GM19043 (cell line): Measurements from ENCODE around the gene STX2.
"Not testable (repeated sequence)": the region's sequence is repeated elsewhere in the genome, so short reads cannot be mapped to it uniquely, and the experiment has no call there.

Experiments
- ATAC-seq: cut with Tn5 transposase; IDR thresholded peaks from one replicate; pipeline ENCODE4 v1.9.1; 2021; ENCODE audit warnings: low read depth; ENCODE audit not compliant: unreplicated experiment

STX2 gene

DNA sequence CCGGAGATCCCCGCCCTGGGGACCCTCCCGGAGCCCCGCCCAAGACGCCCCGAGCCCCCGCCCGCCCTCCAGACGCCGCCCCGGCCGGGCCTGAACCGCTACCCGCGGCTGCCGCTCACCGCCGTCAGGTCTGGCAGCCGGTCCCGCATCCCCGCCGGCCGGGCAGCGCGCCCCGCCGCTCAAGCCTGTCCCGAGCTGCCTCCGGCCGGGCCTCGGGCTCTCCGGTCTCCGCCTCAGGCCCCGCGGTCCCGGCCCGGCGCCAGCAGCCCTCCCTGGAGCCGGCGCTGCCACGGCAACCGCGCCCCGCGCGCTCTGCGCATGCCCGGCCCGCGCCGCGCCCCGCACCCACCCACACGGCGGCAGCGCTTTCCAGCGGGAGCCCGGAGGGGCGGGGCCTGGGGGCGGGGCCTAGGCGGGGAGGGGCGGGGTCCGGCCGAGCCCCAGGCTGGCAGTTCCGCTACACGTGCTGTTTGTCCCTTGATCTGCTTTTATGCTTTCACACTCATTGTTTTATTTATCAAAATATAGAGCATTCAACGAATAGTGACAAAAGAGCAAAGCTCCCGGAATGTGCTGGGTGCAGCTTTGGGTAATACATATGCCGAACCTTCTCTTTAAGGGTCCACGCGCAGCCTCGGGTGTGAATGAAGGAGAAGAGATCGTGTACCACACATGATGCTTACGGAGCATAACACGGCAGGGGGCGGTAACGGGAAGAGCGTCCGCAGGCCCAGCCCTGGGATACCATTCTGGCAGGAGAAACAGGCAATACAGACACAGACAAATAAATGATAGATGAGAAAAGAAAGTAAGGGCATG lies at the start of gene STX2:
STX2 (minus strand) TSS at position 300 of the 819 bp plus-strand sequence; CDS start at position 149, 151 bp downstream.
- ATAC-seq = peak; percentile 79

DNA sequence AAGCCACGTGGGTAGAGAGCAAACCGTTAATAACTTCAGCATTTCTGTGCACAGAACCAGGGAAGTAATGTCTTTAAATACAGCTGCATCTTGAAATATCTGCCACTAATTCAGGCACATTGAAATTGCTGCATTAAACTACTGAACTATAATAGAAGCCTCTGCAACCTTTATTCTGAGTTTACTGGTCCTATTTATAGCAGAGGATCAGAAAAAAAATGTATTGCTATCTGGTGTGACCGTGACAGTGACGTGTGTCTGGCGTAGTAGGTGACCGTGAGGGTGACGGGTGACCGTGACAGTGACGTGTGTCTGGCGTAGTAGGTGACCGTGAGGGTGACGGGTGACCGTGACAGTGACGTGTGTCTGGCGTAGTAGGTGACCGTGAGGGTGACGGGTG lies 48.1 kb upstream of the STX2 start:
- not testable (repeated sequence) for ATAC-seq

DNA sequence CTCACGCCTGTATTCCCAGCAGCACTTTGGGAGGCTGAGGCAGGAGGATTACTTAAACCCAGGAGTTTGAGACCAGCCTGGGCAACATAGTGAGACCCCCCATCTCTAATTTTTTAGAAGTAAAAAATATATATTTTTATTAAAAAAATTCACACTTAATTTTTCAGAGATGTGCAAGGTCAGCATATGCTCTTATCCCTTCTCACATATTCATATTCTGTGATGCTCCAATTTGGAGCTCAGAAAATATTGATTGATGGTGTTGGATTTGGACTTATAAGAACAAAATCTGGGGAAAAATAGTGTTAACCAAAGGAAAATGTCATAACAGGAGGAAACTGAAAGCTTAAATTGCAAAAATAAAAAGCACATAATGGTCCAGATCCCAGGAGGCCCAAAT lies 42.5 kb upstream of the STX2 start:
- no peak for ATAC-seq

DNA sequence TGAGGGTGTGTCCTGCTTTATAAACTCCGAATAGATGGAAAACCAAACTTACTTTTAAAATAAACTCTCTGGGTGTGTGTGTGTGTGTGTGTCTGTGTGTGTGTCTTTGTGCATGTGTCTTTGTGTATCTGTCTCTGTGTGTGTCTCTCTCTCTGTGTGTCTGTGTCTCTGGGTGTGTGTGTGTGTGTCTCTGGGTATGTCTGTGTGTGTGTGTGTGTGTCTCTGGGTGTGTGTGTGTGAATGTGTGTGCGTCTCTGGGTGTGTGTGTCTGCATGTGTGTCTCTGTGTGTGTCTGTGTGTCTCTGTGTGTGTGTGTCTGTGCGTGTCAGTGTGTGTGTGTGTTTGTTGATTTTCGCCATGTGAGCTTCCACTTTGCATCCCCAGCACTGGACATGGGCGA lies 42.0 kb upstream of the STX2 start:
- ATAC-seq = no peak

DNA sequence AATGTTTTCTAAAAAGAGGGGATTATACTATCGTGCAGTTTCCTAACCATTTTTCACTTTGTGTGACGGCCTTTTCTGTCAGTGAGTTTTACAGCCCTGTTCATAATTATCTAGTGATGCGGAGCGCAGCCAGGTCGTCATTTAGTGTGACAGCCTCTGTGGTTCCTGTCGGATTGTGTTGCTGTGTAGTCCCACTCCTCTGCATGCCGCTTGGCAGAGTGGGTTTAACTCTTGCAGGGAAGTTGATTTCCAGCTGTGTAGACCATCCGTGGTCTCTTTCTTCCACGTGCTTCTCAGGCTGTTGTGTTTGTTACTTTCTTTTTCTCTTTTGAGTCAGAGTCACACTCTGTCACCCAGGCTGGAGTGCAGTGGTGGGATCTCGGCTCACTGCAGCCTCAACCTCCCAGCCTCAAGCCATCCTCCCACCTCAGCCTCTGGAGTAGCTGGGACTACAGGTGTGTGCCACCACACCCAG lies 41.4 kb upstream of the STX2 start:
- ATAC-seq = peak; percentile 50

DNA sequence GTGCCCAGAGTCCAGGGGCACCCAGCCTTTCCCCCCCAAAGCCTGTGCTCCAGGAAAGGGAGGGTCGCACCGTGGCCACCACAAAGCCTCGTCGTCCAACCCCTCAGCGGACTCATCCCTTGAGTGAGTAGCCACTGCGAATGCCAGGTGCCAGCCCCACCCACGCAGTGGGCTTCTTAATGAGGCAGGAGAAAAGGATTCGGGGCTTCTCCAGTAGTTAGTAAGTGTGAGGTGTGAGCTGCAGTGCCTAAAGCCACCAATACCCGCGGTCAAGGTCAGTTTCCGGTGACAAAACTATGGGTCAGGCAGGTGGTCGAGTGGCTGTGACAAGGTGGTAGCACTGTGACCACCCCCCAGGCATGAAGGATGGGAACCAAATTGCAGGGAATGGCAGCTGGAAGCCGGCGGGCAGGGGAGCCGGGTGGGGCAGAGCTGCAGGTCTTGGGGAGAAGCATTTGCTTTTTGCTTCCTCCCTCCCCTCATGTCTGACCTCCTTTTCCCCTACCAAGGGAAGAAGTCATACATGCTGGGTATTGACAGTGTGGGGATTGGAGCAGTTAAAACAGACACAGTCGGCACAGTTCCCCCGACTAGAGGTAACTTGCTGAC lies 40.8 kb upstream of the STX2 start:
- no peak for ATAC-seq

DNA sequence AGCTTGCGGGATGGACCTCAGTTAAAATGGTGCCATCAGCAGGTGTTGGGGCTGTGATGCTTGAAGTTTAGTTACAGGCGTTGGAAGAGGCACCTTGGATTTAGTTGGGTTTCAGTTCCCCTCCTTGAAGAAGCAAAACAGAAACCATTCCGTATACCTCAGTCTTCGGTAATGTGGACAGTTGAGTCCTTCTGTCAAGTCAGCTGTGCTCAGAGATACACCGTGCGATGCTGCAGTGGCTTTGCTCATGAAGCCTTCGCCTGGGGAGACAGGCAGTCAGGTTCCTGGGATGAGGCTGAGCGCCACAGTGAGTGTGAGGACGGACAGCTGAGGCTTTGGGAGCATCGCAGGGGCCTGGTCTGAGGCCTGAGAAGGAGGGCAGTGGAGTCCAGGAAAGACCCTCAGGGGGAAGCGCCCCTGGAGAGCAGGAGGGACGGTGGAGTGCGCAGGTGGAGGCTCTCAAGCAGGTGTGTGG lies 40.2 kb upstream of the STX2 start:
- ATAC-seq = peak; percentile 88

DNA sequence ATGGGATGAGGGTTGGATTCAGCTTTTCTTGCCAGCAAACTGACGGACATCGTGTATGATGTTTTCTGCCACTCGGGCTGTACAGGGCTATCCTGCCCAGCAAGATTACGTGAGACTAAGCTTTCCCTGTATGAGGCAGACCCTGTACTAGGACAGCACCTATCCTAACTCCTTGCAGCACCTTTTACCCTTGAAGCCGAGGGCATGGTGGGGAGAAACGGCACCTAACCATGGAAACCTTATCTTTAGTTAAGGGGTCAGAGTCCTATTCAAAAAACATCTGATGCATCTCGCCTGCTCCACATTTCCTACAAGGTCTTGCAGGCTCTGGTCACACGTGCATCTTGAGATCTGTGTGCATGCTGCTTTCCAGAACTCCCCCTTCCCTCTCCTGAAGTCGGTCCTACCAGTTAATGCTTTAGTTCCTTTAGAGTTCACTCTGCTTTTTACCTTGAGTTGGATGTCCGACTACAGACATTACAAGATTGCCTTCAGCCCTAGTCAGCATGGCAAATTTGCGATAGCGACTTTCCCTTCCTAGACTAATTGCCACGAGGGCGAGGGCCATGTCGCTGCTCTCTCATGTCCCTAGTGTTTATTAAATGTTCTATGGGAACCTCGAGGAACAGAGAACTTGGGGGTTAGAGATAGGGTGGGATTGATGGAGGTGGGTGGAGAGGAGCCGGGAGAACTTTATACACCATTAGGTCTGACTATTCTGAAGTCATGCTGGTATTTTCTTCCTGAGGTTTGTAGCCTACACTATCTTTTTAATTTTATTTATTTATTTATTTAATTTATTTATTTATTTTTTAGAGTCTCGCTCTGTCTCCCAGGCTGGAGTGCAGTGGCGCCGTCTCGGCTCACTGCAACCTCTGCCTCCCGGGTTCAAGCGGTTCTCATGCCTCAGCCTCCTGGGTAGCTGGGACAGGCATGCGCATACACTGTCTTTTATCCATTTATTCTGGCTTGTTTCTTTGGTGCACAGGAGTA lies 39.4 kb upstream of the STX2 start:
- ATAC-seq = no peak

DNA sequence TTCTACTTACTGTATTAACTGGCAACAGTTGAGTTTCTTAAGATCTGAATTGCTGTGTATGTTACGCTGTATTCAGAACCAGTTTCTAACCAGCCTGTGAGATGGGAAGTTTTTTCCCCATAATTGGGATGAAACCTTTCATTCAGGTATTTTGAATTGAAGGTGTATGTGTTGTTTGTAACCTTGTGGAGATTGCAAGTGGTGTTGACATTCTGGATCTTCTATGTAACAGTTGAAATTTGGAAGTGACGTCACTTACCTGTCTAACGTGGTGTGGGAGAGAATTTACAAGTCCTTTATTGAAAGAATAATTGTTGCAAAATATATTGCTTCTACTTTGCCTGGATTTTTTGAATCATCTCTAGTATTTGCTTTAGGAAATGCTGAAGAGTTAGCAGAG lies 38.3 kb upstream of the STX2 start:
- ATAC-seq = no peak

DNA sequence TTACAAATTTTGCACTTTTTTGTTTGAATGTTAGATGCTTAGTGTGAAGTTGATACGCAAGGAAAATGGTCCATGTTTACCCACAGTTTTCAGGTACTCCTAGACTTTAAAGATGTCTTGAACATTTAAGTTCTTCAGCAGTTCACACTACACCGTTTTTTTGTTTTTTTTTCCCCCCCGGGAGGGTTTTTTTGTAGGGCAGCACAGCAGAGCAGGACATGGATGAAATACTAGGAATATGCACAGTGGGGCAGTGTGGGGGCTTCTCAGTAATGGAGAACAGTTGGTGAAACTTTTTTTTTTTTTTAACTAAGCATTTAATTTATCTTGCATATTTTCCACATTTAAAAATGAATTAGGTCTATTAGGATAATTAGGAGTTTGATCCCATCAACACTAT lies 37.7 kb upstream of the STX2 start:
- no peak for ATAC-seq

DNA sequence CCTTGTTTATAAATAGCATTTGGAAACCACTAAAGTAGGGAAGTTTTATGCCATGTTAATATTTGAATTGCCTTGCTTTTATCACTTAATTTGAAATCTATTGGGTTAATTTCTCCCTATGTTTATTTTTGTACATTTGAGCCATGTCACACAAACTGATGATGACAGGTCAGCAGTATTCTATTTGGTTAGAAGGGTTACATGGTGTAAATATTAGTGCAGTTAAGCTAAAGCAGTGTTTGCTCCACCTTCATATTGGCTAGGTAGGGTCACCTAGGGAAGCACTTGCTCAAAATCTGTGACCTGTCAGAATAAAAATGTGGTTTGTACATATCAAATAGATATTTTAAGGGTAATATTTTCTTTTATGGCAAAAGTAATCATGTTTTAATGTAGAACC lies 37.2 kb upstream of the STX2 start:
- ATAC-seq = no peak

DNA sequence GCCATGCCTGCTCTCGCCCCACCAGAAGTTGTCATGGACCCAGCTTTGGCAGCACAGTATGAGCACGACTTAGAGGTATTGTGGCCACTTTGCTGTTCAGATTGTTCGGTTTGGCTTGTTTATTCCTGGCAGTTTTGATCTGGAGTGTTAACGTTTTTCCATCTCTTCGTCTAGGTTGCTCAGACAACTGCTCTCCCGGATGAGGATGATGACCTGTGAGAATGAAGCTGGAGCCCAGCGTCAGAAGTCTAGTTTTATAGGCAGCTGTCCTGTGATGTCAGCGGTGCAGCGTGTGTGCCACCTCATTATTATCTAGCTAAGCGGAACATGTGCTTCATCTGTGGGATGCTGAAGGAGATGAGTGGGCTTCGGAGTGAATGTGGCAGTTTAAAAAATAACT lies 36.7 kb upstream of the STX2 start:
- ATAC-seq = not testable (repeated sequence)

DNA sequence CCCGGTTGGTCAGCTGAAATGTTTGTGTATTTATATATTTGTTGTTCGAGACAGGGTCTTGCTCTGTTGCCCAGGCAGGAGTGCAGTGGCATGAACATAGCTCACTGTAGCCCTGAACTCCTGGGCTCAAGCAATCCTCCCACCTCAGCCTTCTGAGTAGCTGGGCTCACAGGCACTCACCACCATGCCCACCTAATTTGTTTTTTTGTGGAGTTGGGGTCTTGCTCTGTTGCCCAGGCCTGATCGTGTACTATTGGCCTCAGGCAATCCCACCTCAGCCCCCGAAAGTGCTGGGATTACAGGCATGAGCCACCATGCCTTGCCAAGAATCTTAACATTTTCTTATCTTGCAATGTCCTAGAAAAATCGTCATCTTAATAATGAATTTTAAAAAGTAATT lies 36.1 kb upstream of the STX2 start:
- ATAC-seq = no peak

DNA sequence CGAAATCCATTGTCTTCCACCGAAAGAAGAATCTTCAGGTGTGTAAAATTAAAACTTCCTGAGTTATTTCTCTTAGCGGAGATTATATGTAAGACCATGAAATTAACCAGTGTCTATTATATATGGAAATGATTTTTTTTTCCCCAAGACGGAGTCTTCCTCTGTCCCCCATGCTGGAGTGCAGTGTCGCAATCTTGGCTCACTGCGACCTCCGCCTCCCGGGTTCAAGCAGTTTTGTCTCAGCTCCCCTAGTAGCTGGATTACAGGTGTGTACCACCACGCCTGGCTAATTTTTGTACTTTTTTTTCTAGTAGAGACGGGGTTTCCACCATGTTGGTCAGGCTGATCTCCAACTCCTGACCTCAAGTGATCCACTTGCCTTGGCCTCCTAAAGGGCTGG lies 35.6 kb upstream of the STX2 start:
- no peak for ATAC-seq

DNA sequence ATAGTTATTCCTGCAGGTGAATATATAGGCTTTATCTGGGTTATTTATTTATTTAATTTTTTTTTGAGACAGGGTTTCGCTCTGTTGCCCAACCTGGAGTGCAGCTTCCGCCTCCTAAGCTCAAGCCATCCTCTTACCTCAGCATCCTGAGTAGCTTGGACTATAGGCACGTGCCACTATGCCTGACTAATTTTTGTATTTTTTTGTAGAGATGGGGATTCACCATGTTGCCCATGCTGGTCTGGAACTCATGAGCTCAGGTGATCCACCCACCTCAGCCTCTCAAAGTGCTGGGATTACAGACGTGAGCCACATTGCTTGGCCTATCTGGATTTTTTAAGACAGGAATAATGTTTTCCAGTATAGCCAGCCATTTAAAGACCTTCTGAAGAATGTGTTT lies 34.8 kb upstream of the STX2 start:
- no peak for ATAC-seq

DNA sequence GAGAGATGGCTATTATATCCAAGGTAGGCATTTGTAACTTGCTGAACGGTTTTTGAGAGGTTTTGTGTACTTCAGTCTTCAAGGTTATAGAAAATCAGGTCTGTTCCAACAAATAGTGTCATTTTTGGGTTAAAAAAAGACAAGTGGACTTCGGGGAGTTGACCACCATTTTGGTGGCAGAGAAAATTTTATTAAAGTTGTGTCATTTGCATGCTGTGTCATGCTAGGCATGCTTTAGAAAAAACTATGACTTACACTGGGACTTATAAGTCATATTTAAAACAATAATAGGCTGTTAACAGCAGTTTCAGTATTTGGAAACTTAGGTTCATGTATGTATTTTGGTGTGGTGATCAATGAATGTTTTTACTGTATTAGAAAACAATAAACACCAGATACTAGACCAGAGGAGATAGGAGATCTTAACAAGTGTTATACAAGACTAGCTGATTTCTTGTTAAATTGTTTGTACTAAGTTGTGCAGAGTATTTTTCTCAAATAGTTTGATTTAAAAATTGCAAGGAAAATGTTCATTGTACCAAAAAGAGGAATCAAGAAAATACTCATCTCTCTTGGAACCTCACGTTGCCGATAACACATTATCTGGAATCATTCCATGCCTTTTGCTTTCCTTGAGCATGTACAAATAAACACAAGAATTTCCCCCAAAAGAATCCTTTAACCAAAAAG lies 34.2 kb upstream of the STX2 start:
- ATAC-seq = no peak

DNA sequence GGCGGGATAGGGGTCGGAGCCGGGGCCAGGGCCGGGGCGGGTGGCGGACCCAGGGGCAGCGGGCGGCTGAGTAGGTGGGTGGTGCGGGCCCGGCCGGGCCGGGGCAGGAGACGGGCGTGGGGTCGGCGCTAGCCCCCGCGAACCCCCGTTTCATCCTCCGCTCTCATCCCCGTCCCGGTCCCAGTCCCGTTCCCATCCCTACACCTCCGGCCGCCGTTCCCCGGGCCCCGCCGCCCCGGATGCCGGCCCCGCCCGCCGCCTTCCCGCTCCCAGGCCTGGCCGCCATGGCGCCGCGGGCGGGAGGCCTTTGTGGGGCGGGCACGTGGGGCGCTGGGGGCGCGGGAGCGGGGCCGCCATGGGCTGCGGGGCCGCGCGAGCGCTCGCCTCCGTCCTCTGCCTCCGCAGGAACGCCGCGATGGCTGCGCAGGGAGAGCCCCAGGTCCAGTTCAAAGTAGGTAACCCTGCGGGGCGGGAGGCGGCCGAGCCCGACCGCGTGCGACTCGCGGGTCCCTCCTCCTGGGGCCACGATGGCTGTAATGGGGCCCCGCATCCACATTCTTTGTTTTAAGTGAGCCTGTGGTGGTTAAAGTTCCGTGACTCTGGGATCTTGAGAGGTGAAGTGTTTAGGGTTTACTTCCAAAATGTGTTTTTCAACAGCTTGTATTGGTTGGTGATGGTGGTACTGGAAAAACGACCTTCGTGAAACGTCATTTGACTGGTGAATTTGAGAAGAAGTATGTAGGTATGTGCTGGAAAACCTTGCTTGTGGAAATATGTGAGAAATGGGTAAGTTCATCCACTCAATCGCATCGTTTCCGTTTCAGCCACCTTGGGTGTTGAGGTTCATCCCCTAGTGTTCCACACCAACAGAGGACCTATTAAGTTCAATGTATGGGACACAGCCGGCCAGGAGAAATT lies 33.4 kb upstream of the STX2 start:
- peak; percentile 10 for ATAC-seq

DNA sequence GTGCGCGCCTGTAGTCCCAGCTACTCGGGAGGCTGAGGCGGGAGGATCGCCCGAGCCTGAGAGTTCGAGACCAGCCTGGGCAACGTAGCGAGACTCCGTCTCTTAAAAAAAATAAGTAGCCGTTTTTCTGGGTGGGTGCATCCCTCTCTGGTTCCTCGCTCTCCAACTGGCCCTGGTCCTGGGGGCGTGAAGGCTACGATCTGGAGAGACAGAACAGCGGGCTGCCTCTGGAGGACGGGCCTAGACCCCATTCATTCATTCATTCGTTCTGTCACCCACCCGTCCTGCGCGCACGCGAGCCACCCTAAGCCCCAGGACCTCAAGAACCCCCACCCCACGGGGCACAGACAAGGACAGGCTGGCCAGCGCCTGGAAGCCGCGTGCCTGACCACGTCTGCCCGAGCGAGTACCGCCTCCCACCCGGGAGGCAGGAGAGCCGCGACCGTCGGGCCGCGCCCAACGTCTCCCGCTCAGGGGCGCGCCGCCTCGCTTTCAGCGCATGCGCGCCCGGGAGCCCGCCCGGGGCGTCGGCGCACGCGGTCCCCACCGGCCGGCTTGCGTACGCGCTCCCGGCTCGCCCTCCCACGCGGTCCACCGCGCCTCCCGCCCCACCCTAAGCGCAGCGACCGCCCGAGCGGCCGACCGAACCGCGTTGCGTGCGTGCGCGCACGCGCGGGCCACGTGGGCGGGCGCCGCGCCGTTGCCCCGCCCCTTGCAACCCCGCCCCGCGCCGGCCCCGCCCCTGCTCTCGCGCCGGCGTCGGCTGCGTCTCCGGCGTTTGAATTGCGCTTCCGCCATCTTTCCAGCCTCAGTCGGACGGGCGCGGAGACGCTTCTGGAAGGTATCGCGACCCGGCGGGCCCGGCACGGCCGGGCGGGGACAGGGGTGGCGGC lies 32.5 kb upstream of the STX2 start, which contains the start of gene RAN:
RAN (plus strand) TSS at position 781 of the 893 bp plus-strand sequence. CDS start 528 bp downstream, outside the sequence.
- ATAC-seq = peak; percentile 56
